Natural killer cell (primary cell): ENCODE measurements around the gene POMT2. TPM values are rescaled to one million over a fixed set of nuclear protein-coding genes. Genes with fewer than 3 reads are reported as not detected.
A peak's percentile ranks its signal among the peaks of the same experiment; 100 is the strongest.

ENCODE experiments used
- ATAC-seq, 3 donors: fragments of 150-1000 bp in 2 of 3; fragments of 200-7000 bp in 1 of 3; cut with Tn5 transposase; 1 replicate in 1 of 3; 2 replicates in 2 of 3; pipeline ENCODE4 v1.10.0; 2021; ENCODE audit warnings: mild to moderate bottlenecking in 2 of 3, moderate library complexity in 2 of 3
- DNase-seq, 2 donors: peaks; one replicate each; pipeline versions ENCODE4 v3.0.0 to v3.0.0-alpha.2; 2013 to 2021; ENCODE audit warnings: mixed read lengths in 1 of 2
- H3K27ac ChIP-seq: one replicate; pipeline ENCODE4 v1.5.1; 2013; ENCODE audit warnings: mild to moderate bottlenecking, low read length
- H3K27me3 ChIP-seq: one replicate; pipeline ENCODE4 v1.6.1; 2013; ENCODE audit warnings: low read length; ENCODE audit not compliant: control insufficient read depth, insufficient read depth
- H3K36me3 ChIP-seq: one replicate; pipeline ENCODE4 v1.6.1; 2013; ENCODE audit warnings: low read length; ENCODE audit not compliant: control insufficient read depth, insufficient read depth
- H3K4me1 ChIP-seq: one replicate; pipeline ENCODE4 v1.6.1; 2013; ENCODE audit warnings: low read length; ENCODE audit not compliant: control insufficient read depth, insufficient read depth
- H3K4me3 ChIP-seq: one replicate; pipeline ENCODE4 v1.5.1; 2013; ENCODE audit warnings: low read length
- H3K9me3 ChIP-seq: one replicate; pipeline ENCODE4 v1.6.1; 2013; ENCODE audit warnings: low read length; ENCODE audit not compliant: control insufficient read depth, insufficient read depth
- H3K27ac Mint-ChIP-seq, 2 donors: one replicate each; pipeline ENCODE4 v1.8.0; 2022; ENCODE audit warnings: mild to moderate bottlenecking in 2 of 2, mixed read lengths in 2 of 2, moderate library complexity in 1 of 2
- H3K27me3 Mint-ChIP-seq, 2 donors: one replicate each; pipeline ENCODE4 v1.8.0; 2022; ENCODE audit warnings: low read depth in 2 of 2, mixed read lengths in 2 of 2
- H3K36me3 Mint-ChIP-seq: one replicate; pipeline ENCODE4 v1.8.0; 2022; ENCODE audit warnings: mixed read lengths
- H3K4me1 Mint-ChIP-seq, 2 donors: one replicate each; pipeline ENCODE4 v1.8.0; 2022; ENCODE audit warnings: mixed read lengths in 2 of 2
- H3K4me3 Mint-ChIP-seq: one replicate; pipeline ENCODE4 v1.8.0; 2022; ENCODE audit warnings: mild to moderate bottlenecking, moderate library complexity, mixed read lengths
- H3K9me3 Mint-ChIP-seq, 2 donors: one replicate each; pipeline ENCODE4 v1.8.0; 2022; ENCODE audit warnings: mixed read lengths in 2 of 2
- CTCF ChIP-seq: fragments of 200-600 bp; IDR thresholded peaks from one replicate; pipeline ENCODE4 v1.8.0; 2022; ENCODE audit warnings: antibody characterized with exemption
- WGBS: methylation state at CpG from one replicate; pipeline ENCODE4 v1.1.7; 2013; ENCODE audit warnings: missing lambda C conversion rate; ENCODE audit not compliant: insufficient coverage; 5-methylcytosine and 5-hydroxymethylcytosine counted together
- intact Hi-C: fragments of 100-400 bp; cut with micrococcal nuclease; formaldehyde crosslinking; loops from one replicate; pipeline ENCODE4 v1.14.2; 2022
- total RNA-seq, 4 donors: library from RNA; stranded (reverse); fragments of 120-200 nt in 1 of 4; gene quantifications; one replicate each; pipeline versions ENCODE4 v1.2.3 to v1.2.4, GENCODE V29; 2013 to 2022

POMT2 gene
- total RNA-seq, 3 donors from 2014 or later (not counting 1 experiment from before 2014, with no cell fraction given): 6.7 to 10.9 (median 8.6) TPM

DNA sequence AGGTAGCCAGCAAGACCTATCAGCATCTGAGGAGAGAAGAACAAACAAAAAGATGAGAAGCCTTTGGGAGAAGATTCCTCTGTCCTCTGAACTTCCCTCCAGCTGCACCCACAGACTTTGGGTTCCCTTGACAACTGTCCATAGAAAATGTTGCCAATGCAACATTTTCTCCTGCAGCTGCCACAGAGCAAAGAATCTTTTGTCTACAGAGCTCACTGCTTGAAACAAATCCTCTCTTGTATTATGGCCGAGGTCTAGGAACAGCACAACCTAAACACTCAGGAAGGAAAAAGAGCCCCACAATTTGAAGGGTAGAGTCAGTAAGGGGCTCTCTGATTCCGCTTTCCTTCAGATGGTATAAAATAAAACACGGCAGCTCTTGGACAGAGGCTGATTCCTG, 14.3 kb downstream of the POMT2 start:
- no peaks in the 10 kb centered on the region for H3K9me3 ChIP-seq
- DNase-seq (no peak), ATAC-seq (no peak)
- H3K36me3 ChIP-seq: no peaks in the 10 kb centered on the region
- no peaks in the 10 kb centered on the region for H3K27me3 ChIP-seq
- no peak overlapping the region for H3K4me3 Mint-ChIP-seq
- no peak overlapping the region for H3K27ac Mint-ChIP-seq
- no peak for TF ChIP-seq CTCF
- no peaks in the 10 kb centered on the region for H3K27me3 Mint-ChIP-seq
- no peaks in the 10 kb centered on the region for H3K4me1 ChIP-seq
- H3K27ac ChIP-seq: no peak overlapping the region
- intact Hi-C loops: no loop called here
- WGBS: 95% methylated on average over 2 of the region's 3 CpGs
- no peaks in the 10 kb centered on the region for H3K36me3 Mint-ChIP-seq
- H3K4me1 Mint-ChIP-seq: no peaks in the 10 kb centered on the region
- H3K4me3 ChIP-seq: no peak overlapping the region
- no peaks in the 10 kb centered on the region for H3K9me3 Mint-ChIP-seq

DNA sequence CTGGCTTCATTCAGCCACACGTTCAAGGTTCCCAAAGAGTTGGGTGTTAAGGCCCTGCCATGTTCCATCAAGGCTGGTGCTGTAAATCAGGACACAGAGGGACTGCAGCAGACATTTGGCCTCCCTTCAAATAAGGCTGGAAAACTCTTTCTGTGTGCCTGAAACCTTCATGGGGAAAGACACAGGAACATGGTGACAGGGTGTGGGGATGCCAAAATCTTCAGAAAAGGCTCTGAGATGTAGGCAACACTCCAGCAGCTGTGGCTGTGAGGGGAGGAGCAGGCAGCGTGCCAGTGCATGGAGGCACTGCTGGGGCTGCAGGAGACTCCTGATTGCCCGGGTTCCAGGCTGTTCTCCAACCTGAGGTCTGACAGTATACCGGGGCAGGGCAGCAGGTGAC, 15.0 kb downstream of the POMT2 start:
- Histone ChIP-seq H3K4me1 (no peaks in the 10 kb centered on the region), H3K36me3 (no peaks in the 10 kb centered on the region), H3K27me3 (no peaks in the 10 kb centered on the region), H3K27ac (no peak overlapping the region), H3K4me3 (no peak overlapping the region), H3K9me3 (no peaks in the 10 kb centered on the region)
- DNase-seq: no peak
- intact Hi-C loops: no loop called here
- no peaks in the 10 kb centered on the region for H3K9me3 Mint-ChIP-seq
- WGBS: 89% methylated on average over 4 of the region's 4 CpGs
- no peak for ATAC-seq
- H3K4me3 Mint-ChIP-seq: no peak overlapping the region
- TF ChIP-seq CTCF: no peak
- no peak overlapping the region for H3K27ac Mint-ChIP-seq
- no peaks in the 10 kb centered on the region for H3K36me3 Mint-ChIP-seq
- H3K4me1 Mint-ChIP-seq: no peaks in the 10 kb centered on the region
- H3K27me3 Mint-ChIP-seq: no peaks in the 10 kb centered on the region

DNA sequence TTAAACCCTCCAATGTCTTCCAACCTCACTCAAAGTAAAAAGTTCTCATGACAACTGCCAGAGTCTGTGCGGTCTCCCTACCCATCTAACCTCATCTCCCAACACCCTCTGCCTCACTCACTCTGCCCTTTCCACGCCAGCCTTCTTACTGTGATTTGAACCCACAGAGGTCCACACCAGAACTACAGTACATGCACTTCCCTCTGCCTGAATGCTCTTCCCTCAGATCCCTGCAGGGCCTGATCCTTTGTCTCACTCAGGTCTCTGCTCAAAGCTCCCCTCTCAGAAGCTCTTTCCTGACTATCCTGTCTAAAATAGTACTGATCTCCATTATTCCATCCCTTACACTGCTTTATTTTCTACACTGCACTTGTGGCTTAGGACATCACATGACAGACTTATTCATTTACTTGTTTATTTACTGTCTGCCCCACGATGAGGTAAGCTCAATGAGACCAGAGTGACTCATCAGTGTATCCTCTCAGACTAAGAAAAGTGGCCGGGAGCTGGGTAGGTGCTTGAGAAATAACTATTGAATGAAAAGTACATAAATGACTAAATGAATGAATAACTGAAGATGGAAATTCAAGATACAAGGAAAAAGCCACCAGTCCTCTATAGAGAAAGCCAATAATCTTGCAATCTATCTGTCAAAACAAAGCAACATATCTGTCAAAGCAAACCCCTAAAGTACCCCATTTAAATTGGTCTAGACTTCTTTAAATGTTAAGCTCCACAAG, 17.1 kb downstream of the POMT2 start:
- WGBS: 56% methylated on average over 4 of the region's 4 CpGs
- no peaks in the 10 kb centered on the region for H3K4me1 ChIP-seq
- H3K9me3 ChIP-seq: no peaks in the 10 kb centered on the region
- Mint-ChIP-seq H3K27me3 (no peaks in the 10 kb centered on the region), H3K27ac (no peak overlapping the region), H3K36me3 (no peaks in the 10 kb centered on the region), H3K4me1 (no peaks in the 10 kb centered on the region), H3K4me3 (no peak overlapping the region), H3K9me3 (no peaks in the 10 kb centered on the region)
- DNase-seq (no peak), ATAC-seq (peak in 2 of 3 donors; percentile 29 to 58)
- no peak overlapping the region for H3K4me3 ChIP-seq
- intact Hi-C loops: no loop called here
- no peak overlapping the region for H3K27ac ChIP-seq
- H3K27me3 ChIP-seq: no peaks in the 10 kb centered on the region
- no peak for TF ChIP-seq CTCF
- no peaks in the 10 kb centered on the region for H3K36me3 ChIP-seq

- Histone ChIP-seq H3K27ac (no peak overlapping the region), H3K36me3 (no peaks in the 10 kb centered on the region), H3K4me1 (no peaks in the 10 kb centered on the region), H3K27me3 (no peaks in the 10 kb centered on the region), H3K4me3 (no peak overlapping the region), H3K9me3 (no peaks in the 10 kb centered on the region)
- Mint-ChIP-seq H3K4me3 (no peak overlapping the region), H3K27ac (no peak overlapping the region), H3K27me3 (no peaks in the 10 kb centered on the region), H3K9me3 (no peaks in the 10 kb centered on the region), H3K4me1 (no peaks in the 10 kb centered on the region), H3K36me3 (no peaks in the 10 kb centered on the region)
- TF ChIP-seq CTCF: no peak
- WGBS: 83% methylated on average over 5 of the region's 5 CpGs
- no peak for DNase-seq
- intact Hi-C loops: no loop called here
- no peak for ATAC-seq
These were observed 17.8 kb downstream of the POMT2 start for GRCh38 chr14:77302926-77303325.
